Suprapubic skin (tissue), 4 donors: ENCODE measurements around the gene DSCAML1.

ENCODE experiments used
- CTCF ChIP-seq, 2 donors: fragments of 200-600 bp in 1 of 2; fragments of 450-650 bp in 1 of 2; sonication (generic) in 1 of 2; IDR thresholded peaks; one replicate each; pipeline ENCODE4 v1.5.1; 2016 to 2019; ENCODE audit warnings: antibody characterized with exemption in 2 of 2, mild to moderate bottlenecking in 1 of 2, moderate library complexity in 1 of 2
- POLR2A ChIP-seq, 2 donors: fragments of 450-650 bp; IDR thresholded peaks; one replicate each; pipeline ENCODE4 v1.6.1; 2017; ENCODE audit warnings: antibody characterized with exemption in 2 of 2, mild to moderate bottlenecking in 2 of 2, moderate library complexity in 2 of 2
- POLR2AphosphoS5 ChIP-seq, 3 donors: sonication (generic); formaldehyde crosslinking; IDR thresholded peaks; one replicate each; pipeline ENCODE4 v1.6.1; 2017; ENCODE audit warnings: antibody characterized with exemption in 3 of 3

GRCh38 chr11:117693344-117693743 lies 103.7 kb downstream of the DSCAML1 start:
- TF ChIP-seq CTCF (IDR thresholded peaks at IDR 0.05) = no peak
- TF ChIP-seq POLR2AphosphoS5 (IDR thresholded peaks at IDR 0.05) = no peak
- TF ChIP-seq POLR2A (IDR thresholded peaks at IDR 0.05) = no peak
